ENCODE data around the gene ZFPM1.

- TF ChIP-seq CTCF (IDR thresholded peaks at IDR 0.05) (no peak), POLR2AphosphoS5 (IDR thresholded peaks at IDR 0.05; ENCODE audit: low read depth, low read length) (no peak), TCF7L2 (IDR thresholded peaks at IDR 0.05; ENCODE audit: low read depth, low read length) (no peak)
Observed at GRCh38 chr16:88441460-88441859, 11.6 kb upstream of the ZFPM1 start.

Data from Panc1 (cell line).